K562 (cell line): ENCODE measurements around the gene TSPYL4. TPM values are rescaled to one million over a fixed set of nuclear protein-coding genes. Genes with fewer than 3 reads are reported as not detected.

Source experiments
- ATF1 ChIP-seq, 2 experiments: fragments of 450-650 bp in 1 of 2; IDR thresholded peaks; 2 replicates each; pipeline ENCODE4 v1.6.1; 2016; ENCODE audit warnings: missing compliant biosample characterization in 1 of 2, missing genetic modification characterization in 1 of 2
- ATF7 ChIP-seq: fragments of 450-650 bp; IDR thresholded peaks from 2 replicates; pipeline ENCODE4 v1.7.1; 2014; ENCODE audit warnings: mild to moderate bottlenecking, moderate library complexity
- EP400 ChIP-seq: fragments of 450-650 bp; IDR thresholded peaks from 2 replicates; pipeline ENCODE4 v1.6.1; 2017; ENCODE audit warnings: antibody characterized with exemption, mild to moderate bottlenecking, moderate library complexity
- HCFC1 ChIP-seq: IDR thresholded peaks from 2 replicates; pipeline ENCODE4 v1.6.1; 2012; ENCODE audit warnings: low read depth, low read length, improper control_type of control experiment
- NRF1 ChIP-seq, 2 experiments: fragments of 450-650 bp; IDR thresholded peaks in 1 of 2; conservative IDR thresholded peaks in 1 of 2; 2 replicates each; pipeline ENCODE4 v1.6.1; 2014; ENCODE audit warnings: mild to moderate bottlenecking in 2 of 2
- POLR2H ChIP-seq: IDR thresholded peaks from 2 replicates; pipeline ENCODE4 v1.6.1; 2016; ENCODE audit warnings: missing genetic modification characterization, low read depth, mild to moderate bottlenecking, control low read depth, missing compliant biosample characterization, moderate library complexity
- SUPT5H ChIP-seq: fragments of 450-650 bp; IDR thresholded peaks from 2 replicates; pipeline ENCODE4 v1.6.1; 2016
- TAF9B ChIP-seq: fragments of 450-650 bp; IDR thresholded peaks from 2 replicates; pipeline ENCODE4 v1.6.1; 2018; ENCODE audit warnings: mild to moderate bottlenecking; ENCODE audit not compliant: partially characterized antibody
- WHSC1 ChIP-seq: IDR thresholded peaks from one replicate; pipeline ENCODE4 v1.6.1; 2012; ENCODE audit warnings: low read length, control low read depth, inconsistent platforms
- ZBTB40 ChIP-seq, 2 experiments: fragments of 450-650 bp in 1 of 2; sonication (generic) in 1 of 2; formaldehyde crosslinking in 1 of 2; IDR thresholded peaks; 2 replicates each; pipeline versions ENCODE4 v1.7.1 to v1.9.0; 2016 to 2022; ENCODE audit warnings: inconsistent platforms in 1 of 2, mild to moderate bottlenecking in 1 of 2, missing genetic modification reagents in 1 of 2
- polyA plus RNA-seq, 8 experiments: library from polyadenylated mRNA; depleted of rRNA in 4 of 8; stranded (reverse) in 5 of 8; unstranded in 3 of 8; fragments of >200 nt; fragmentation: Nextera tagmentation in 2 of 8; fragmentation: Illumina TruSeq in 1 of 8; extraction: Ambion mirVana in 2 of 8; extraction: Trizol in 1 of 8; gene quantifications; 2 replicates each; pipeline versions ENCODE4 v1.2.1 to v1.2.3, GENCODE V29; 2011 to 2014; ENCODE audit warnings: inconsistent platforms in 1 of 8, missing spikeins in 1 of 8
- total RNA-seq, 7 experiments: library from RNA; depleted of rRNA in 6 of 7; stranded (reverse); fragments of >200 nt in 6 of 7; fragmentation: Illumina TruSeq in 2 of 7; extraction: Trizol in 2 of 7; gene quantifications; 2 replicates each; pipeline versions ENCODE4 v1.2.1 to v1.2.3, GENCODE V29; 2011 to 2021; ENCODE audit warnings: low replicate concordance in 1 of 7
- TF ChIP-seq, protein P1 (sequence below), 2 experiments: fragments of 450-650 bp; IDR thresholded peaks; 2 replicates each; pipeline ENCODE4 v1.6.1; 2018; ENCODE audit warnings: mild to moderate bottlenecking in 2 of 2, low read depth in 1 of 2; ENCODE audit not compliant: partially characterized antibody in 2 of 2
- TF ChIP-seq, protein P2 (sequence below): fragments of 450-650 bp; formaldehyde crosslinking; IDR thresholded peaks from 2 replicates; pipeline ENCODE4 v1.4.0; 2020; ENCODE audit warnings: mild to moderate bottlenecking, moderate library complexity

Gene TSPYL4
- total and polyA plus RNA-seq, 9 of the 15 experiments (the other 6 are each of a cell fraction or from before 2014, with no cell fraction given) = 0.69 to 18.0 (median 9.1) TPM

GRCh38 chr6:116254297-116255056, 602 bp upstream of the TSPYL4 start (continued):
- TF ChIP-seq, protein P1, sequence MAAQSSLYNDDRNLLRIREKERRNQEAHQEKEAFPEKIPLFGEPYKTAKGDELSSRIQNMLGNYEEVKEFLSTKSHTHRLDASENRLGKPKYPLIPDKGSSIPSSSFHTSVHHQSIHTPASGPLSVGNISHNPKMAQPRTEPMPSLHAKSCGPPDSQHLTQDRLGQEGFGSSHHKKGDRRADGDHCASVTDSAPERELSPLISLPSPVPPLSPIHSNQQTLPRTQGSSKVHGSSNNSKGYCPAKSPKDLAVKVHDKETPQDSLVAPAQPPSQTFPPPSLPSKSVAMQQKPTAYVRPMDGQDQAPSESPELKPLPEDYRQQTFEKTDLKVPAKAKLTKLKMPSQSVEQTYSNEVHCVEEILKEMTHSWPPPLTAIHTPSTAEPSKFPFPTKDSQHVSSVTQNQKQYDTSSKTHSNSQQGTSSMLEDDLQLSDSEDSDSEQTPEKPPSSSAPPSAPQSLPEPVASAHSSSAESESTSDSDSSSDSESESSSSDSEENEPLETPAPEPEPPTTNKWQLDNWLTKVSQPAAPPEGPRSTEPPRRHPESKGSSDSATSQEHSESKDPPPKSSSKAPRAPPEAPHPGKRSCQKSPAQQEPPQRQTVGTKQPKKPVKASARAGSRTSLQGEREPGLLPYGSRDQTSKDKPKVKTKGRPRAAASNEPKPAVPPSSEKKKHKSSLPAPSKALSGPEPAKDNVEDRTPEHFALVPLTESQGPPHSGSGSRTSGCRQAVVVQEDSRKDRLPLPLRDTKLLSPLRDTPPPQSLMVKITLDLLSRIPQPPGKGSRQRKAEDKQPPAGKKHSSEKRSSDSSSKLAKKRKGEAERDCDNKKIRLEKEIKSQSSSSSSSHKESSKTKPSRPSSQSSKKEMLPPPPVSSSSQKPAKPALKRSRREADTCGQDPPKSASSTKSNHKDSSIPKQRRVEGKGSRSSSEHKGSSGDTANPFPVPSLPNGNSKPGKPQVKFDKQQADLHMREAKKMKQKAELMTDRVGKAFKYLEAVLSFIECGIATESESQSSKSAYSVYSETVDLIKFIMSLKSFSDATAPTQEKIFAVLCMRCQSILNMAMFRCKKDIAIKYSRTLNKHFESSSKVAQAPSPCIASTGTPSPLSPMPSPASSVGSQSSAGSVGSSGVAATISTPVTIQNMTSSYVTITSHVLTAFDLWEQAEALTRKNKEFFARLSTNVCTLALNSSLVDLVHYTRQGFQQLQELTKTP (IDR thresholded peaks at IDR 0.05; ENCODE audit: low read depth in 1 of 2, partially characterized antibody in 2 of 2) = peak in 1 of 2 experiments; percentile 13
- 0 out of 2 replicates have a peak, but pooled peaks have one; percentile 66 for TF ChIP-seq SUPT5H
- TF ChIP-seq, protein P2, sequence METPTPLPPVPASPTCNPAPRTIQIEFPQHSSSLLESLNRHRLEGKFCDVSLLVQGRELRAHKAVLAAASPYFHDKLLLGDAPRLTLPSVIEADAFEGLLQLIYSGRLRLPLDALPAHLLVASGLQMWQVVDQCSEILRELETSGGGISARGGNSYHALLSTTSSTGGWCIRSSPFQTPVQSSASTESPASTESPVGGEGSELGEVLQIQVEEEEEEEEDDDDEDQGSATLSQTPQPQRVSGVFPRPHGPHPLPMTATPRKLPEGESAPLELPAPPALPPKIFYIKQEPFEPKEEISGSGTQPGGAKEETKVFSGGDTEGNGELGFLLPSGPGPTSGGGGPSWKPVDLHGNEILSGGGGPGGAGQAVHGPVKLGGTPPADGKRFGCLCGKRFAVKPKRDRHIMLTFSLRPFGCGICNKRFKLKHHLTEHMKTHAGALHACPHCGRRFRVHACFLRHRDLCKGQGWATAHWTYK = no peak
- TF ChIP-seq EP400 = peak; percentile 63; the same call in 1 of the 2 replicates
- TF ChIP-seq HCFC1 = no peak
- TF ChIP-seq WHSC1 = no peak
- 0 out of 2 replicates have a peak, but pooled peaks have one; percentile 24 for TF ChIP-seq ATF7
- TF ChIP-seq NRF1 (conservative IDR thresholded peaks at IDR 0.05 in 1 of 2, IDR thresholded peaks at IDR 0.05 in 1 of 2) = peak; percentile 3 to 43; a peak in 3 of 4 replicates
- TF ChIP-seq POLR2H (tag) = peak; percentile 87
- peak; percentile 68 for TF ChIP-seq TAF9B
- no peak for TF ChIP-seq ATF1 (CRISPR knock-in tag; IDR thresholded peaks at IDR 0.05)
- peak; percentile 84 for TF ChIP-seq ATF1 (tag; IDR thresholded peaks at IDR 0.05)
- TF ChIP-seq ZBTB40 (IDR thresholded peaks at IDR 0.05) = peak; percentile 7; the same call in 1 of the 2 replicates
- TF ChIP-seq ZBTB40 (CRISPR knock-in tag; IDR thresholded peaks at IDR 0.05) = no peak
